MG63 (cell line): ENCODE measurements around the gene UBR4. TPM values are rescaled to one million over a fixed set of nuclear protein-coding genes. Genes with fewer than 3 reads are reported as not detected.
"Not testable (repeated sequence)": the region's sequence is repeated elsewhere in the genome, so short reads cannot be mapped to it uniquely, and the experiment has no call there.

ENCODE experiments used
- DNase-seq: peaks from one replicate; pipeline ENCODE4 v3.0.0-alpha.2; 2020
- H3K27me3 ChIP-seq: fragments of 250-450 bp; sonication (Bioruptor Pico); 2 replicates; pipeline ENCODE4 v1.5.1; 2020; ENCODE audit warnings: mild to moderate bottlenecking, moderate library complexity
- H3K36me3 ChIP-seq: fragments of 250-450 bp; sonication (Bioruptor Pico); 2 replicates; pipeline ENCODE4 v1.5.1; 2020; ENCODE audit warnings: mild to moderate bottlenecking, moderate library complexity
- H3K4me3 ChIP-seq: fragments of 250-450 bp; sonication (Bioruptor Pico); 2 replicates; pipeline ENCODE4 v1.5.1; 2020; ENCODE audit warnings: mild to moderate bottlenecking, moderate library complexity
- H3K9me3 ChIP-seq: fragments of 250-450 bp; sonication (Bioruptor Pico); 2 replicates; pipeline ENCODE4 v1.5.1; 2020; ENCODE audit warnings: mild to moderate bottlenecking, moderate library complexity
- total RNA-seq: library from RNA; depleted of rRNA; stranded (reverse); fragments of >200 nt; shearing (Covaris generic); gene quantifications from 2 replicates; pipeline ENCODE4 v1.2.3, GENCODE V29; 2014; ENCODE audit warnings: low replicate concordance; rRNA removed

UBR4 gene
- 35.0 and 47.0 TPM in 2 replicates for total RNA-seq

- Histone ChIP-seq H3K27me3 (no peaks in the 10 kb centered on the region), H3K36me3 (peaks cover 31% of the 10 kb centered on the region), H3K4me3 (peak within 1 kb of the TSS; percentile 94), H3K9me3 (no peaks in the 10 kb centered on the region)
- DNase-seq, result peak; percentile 93
Measured at GRCh38 chr1:19209990-19210771, at the start of gene UBR4. Gene UBR4 (minus strand): TSS chr1:19210266. CDS start chr1:19210248, 18 bp downstream.

GRCh38 chr1:19258353-19258752 is 48.3 kb upstream of the UBR4 start:
- Histone ChIP-seq H3K36me3 (peaks cover 68% of the 10 kb centered on the region), H3K9me3 (no peaks in the 10 kb centered on the region)

GRCh38 chr1:19257178-19257914 is 47.3 kb upstream of the UBR4 start:
- DNase-seq, result no peak
- no peak overlapping the region for H3K4me3 ChIP-seq
- H3K36me3 ChIP-seq, result peaks cover 74% of the 10 kb centered on the region
- H3K27me3 ChIP-seq, result no peaks in the 10 kb centered on the region
- no peaks in the 10 kb centered on the region for H3K9me3 ChIP-seq

More at GRCh38 chr1:19258353-19258752, 48.3 kb upstream of the UBR4 start:
- DNase-seq, result no peak
- Histone ChIP-seq H3K4me3 (no peak overlapping the region), H3K27me3 (no peaks in the 10 kb centered on the region)

GRCh38 chr1:19256301-19256700 is 46.2 kb upstream of the UBR4 start:
- not testable (repeated sequence) for H3K9me3 ChIP-seq, H3K4me3 ChIP-seq, H3K27me3 ChIP-seq, DNase-seq
- H3K36me3 ChIP-seq, result peaks cover 71% of the 10 kb centered on the region

GRCh38 chr1:19255288-19255687 is 45.2 kb upstream of the UBR4 start:
- DNase-seq, result no peak
- peaks cover 70% of the 10 kb centered on the region for H3K36me3 ChIP-seq
- H3K4me3 ChIP-seq, result no peak overlapping the region
- H3K9me3 ChIP-seq, result no peaks in the 10 kb centered on the region
- H3K27me3 ChIP-seq, result no peaks in the 10 kb centered on the region

- Histone ChIP-seq H3K9me3 (no peaks in the 10 kb centered on the region), H3K36me3 (peaks cover 63% of the 10 kb centered on the region), H3K4me3 (no peak overlapping the region), H3K27me3 (no peaks in the 10 kb centered on the region)
- DNase-seq, result no peak
Measured at GRCh38 chr1:19254416-19254815, 44.4 kb upstream of the UBR4 start.

- Histone ChIP-seq H3K27me3 (no peaks in the 10 kb centered on the region), H3K4me3 (peak within 1 kb of the TSS; percentile 87), H3K9me3 (no peaks in the 10 kb centered on the region), H3K36me3 (peaks cover 49% of the 10 kb centered on the region)
- DNase-seq, result peak; percentile 91
Measured at GRCh38 chr1:19251305-19252196, 41.5 kb upstream of the UBR4 start, which contains the start of the genes EMC1 and MRTO4. Gene EMC1 (minus strand): TSS chr1:19251524. CDS start chr1:19251509, 15 bp downstream. Gene MRTO4 (plus strand): TSS chr1:19251805. CDS start chr1:19251836, 31 bp downstream.

- peak overlapping the region; percentile 87 for H3K4me3 ChIP-seq
- H3K9me3 ChIP-seq, result no peaks in the 10 kb centered on the region
- no peak for DNase-seq
- H3K27me3 ChIP-seq, result no peaks in the 10 kb centered on the region
- peaks cover 42% of the 10 kb centered on the region for H3K36me3 ChIP-seq
Measured at GRCh38 chr1:19250629-19251304, 40.7 kb upstream of the UBR4 start.

GRCh38 chr1:19240673-19241538 is 30.8 kb upstream of the UBR4 start:
- no peak overlapping the region for H3K4me3 ChIP-seq
- no peaks in the 10 kb centered on the region for H3K27me3 ChIP-seq
- H3K36me3 ChIP-seq, result peaks cover 79% of the 10 kb centered on the region
- peak; percentile 56 for DNase-seq
- no peaks in the 10 kb centered on the region for H3K9me3 ChIP-seq

GRCh38 chr1:19239876-19240275 is 29.8 kb upstream of the UBR4 start:
- Histone ChIP-seq H3K27me3 (no peaks in the 10 kb centered on the region), H3K9me3 (no peaks in the 10 kb centered on the region), H3K36me3 (peaks cover 86% of the 10 kb centered on the region), H3K4me3 (no peak overlapping the region)
- DNase-seq, result no peak

GRCh38 chr1:19234224-19234623 is 24.2 kb upstream of the UBR4 start:
- H3K36me3 ChIP-seq, result peaks cover 88% of the 10 kb centered on the region
- no peaks in the 10 kb centered on the region for H3K9me3 ChIP-seq
- H3K27me3 ChIP-seq, result no peaks in the 10 kb centered on the region
- no peak for DNase-seq
- no peak overlapping the region for H3K4me3 ChIP-seq

GRCh38 chr1:19232524-19232846 is 22.4 kb upstream of the UBR4 start:
- H3K4me3 ChIP-seq, result no peak overlapping the region
- peaks cover 80% of the 10 kb centered on the region for H3K36me3 ChIP-seq
- no peaks in the 10 kb centered on the region for H3K9me3 ChIP-seq
- H3K27me3 ChIP-seq, result no peaks in the 10 kb centered on the region
- DNase-seq, result peak; percentile 75

GRCh38 chr1:19231736-19232523 is 21.9 kb upstream of the UBR4 start:
- H3K36me3 ChIP-seq, result peaks cover 79% of the 10 kb centered on the region
- H3K9me3 ChIP-seq, DNase-seq, H3K27me3 ChIP-seq, H3K4me3 ChIP-seq: not testable (repeated sequence)

GRCh38 chr1:19229828-19230325 is 19.8 kb upstream of the UBR4 start:
- Histone ChIP-seq H3K27me3 (no peaks in the 10 kb centered on the region), H3K9me3 (no peaks in the 10 kb centered on the region), H3K36me3 (peaks cover 82% of the 10 kb centered on the region), H3K4me3 (no peak overlapping the region)
- DNase-seq, result no peak
